Esophagus (tissue), 2 donors: Measurements from ENCODE around the gene ELMO3. TPM values are rescaled to one million over a fixed set of nuclear protein-coding genes. Genes with fewer than 3 reads are reported as not detected.

Source experiments
- H3K27ac ChIP-seq, 2 donors: one replicate each; pipeline ENCODE4 v1.5.1; 2013; ENCODE audit warnings: low read depth in 2 of 2, mild to moderate bottlenecking in 2 of 2, inconsistent platforms in 1 of 2, low read length in 1 of 2, moderate library complexity in 1 of 2
- H3K27me3 ChIP-seq, 2 donors: one replicate each; pipeline ENCODE4 v1.6.1; 2013; ENCODE audit warnings: low read length in 2 of 2, control low read depth in 1 of 2, mild to moderate bottlenecking in 1 of 2; ENCODE audit not compliant: insufficient read depth in 2 of 2, control insufficient read depth in 1 of 2
- H3K36me3 ChIP-seq, 2 donors: one replicate each; pipeline ENCODE4 v1.6.1; 2013; ENCODE audit warnings: low read length in 1 of 2; ENCODE audit not compliant: control insufficient read depth in 2 of 2, insufficient read depth in 2 of 2
- H3K4me1 ChIP-seq, 2 donors: one replicate each; pipeline ENCODE4 v1.6.1; 2013; ENCODE audit warnings: low read length in 1 of 2; ENCODE audit not compliant: control insufficient read depth in 2 of 2, insufficient read depth in 2 of 2
- H3K4me3 ChIP-seq, 2 donors: one replicate each; pipeline ENCODE4 v1.5.1; 2013; ENCODE audit warnings: low read length in 2 of 2, mild to moderate bottlenecking in 2 of 2, low read depth in 1 of 2, moderate library complexity in 1 of 2
- H3K9me3 ChIP-seq, 2 donors: one replicate each; pipeline ENCODE4 v1.6.1; 2013; ENCODE audit warnings: mild to moderate bottlenecking in 2 of 2, low read depth in 1 of 2, low read length in 1 of 2, moderate library complexity in 1 of 2; ENCODE audit not compliant: control insufficient read depth in 2 of 2, insufficient read depth in 1 of 2
- WGBS, 2 donors: extraction: QIAGEN DNeasy Blood & Tissue Kit; methylation state at CpG; one replicate each; pipeline ENCODE4 v1.1.7; 2013; 5-methylcytosine and 5-hydroxymethylcytosine counted together
- polyA plus RNA-seq, 2 donors: library from polyadenylated mRNA; stranded (reverse); fragments of 200-250 nt; gene quantifications; one replicate each; pipeline ENCODE4 v1.2.3, GENCODE V29; 2013
- donor health status: healthy with polysubstance abuse.
- donor health status: Bipolar disorder and iron deficiency.

Gene ELMO3
- polyA plus RNA-seq, 2 donors, result 21.5 to 23.7 TPM

GRCh38 chr16:67195676-67196075, 3.3 kb upstream of the ELMO3 start:
- H3K27me3 ChIP-seq, result no peaks in the 10 kb centered on the region
- H3K36me3 ChIP-seq, result peaks cover 0 to 47% of the 10 kb centered on the region in 2 donors

GRCh38 chr16:67196881-67197280, 2.0 kb upstream of the ELMO3 start:
- 95 to 100% methylated on average over 1 of the region's 1 CpG for WGBS, 2 donors
- Histone ChIP-seq H3K36me3 (peaks cover 2 to 56% of the 10 kb centered on the region in 2 donors), H3K27me3 (no peaks in the 10 kb centered on the region), H3K4me3 (no peak overlapping the region), H3K27ac (no peak overlapping the region), H3K4me1 (peaks cover 8 to 27% of the 10 kb centered on the region in 2 donors), H3K9me3 (no peaks in the 10 kb centered on the region)

More at GRCh38 chr16:67195676-67196075, 3.3 kb upstream of the ELMO3 start:
- Histone ChIP-seq H3K4me1 (peaks cover 8 to 29% of the 10 kb centered on the region in 2 donors), H3K27ac (no peak overlapping the region), H3K9me3 (no peaks in the 10 kb centered on the region), H3K4me3 (no peak overlapping the region)
- WGBS, 2 donors, result 78 to 85% methylated on average over 5 of the region's 5 CpGs

- Histone ChIP-seq H3K4me1 (peaks cover 7 to 23% of the 10 kb centered on the region in 2 donors), H3K27ac (no peak overlapping the region)
Measured at GRCh38 chr16:67197704-67198103, 1.2 kb upstream of the ELMO3 start.

GRCh38 chr16:67198238-67198734, 645 bp upstream of the ELMO3 start:
- 37 to 42% methylated on average over 12 of the region's 12 CpGs for WGBS, 2 donors
- no peaks in the 10 kb centered on the region for H3K9me3 ChIP-seq
- no peaks in the 10 kb centered on the region for H3K27me3 ChIP-seq
- H3K4me1 ChIP-seq, result peaks cover 2 to 19% of the 10 kb centered on the region in 2 donors
- no peak overlapping the region for H3K4me3 ChIP-seq
- H3K36me3 ChIP-seq, result peaks cover 12 to 70% of the 10 kb centered on the region in 2 donors
- peak overlapping the region; percentile 50 to 93 for H3K27ac ChIP-seq

More at GRCh38 chr16:67197704-67198103, 1.2 kb upstream of the ELMO3 start:
- 68 to 71% methylated on average over 6 of the region's 6 CpGs for WGBS, 2 donors
- no peaks in the 10 kb centered on the region for H3K27me3 ChIP-seq
- no peak overlapping the region for H3K4me3 ChIP-seq
- H3K9me3 ChIP-seq, result no peaks in the 10 kb centered on the region
- peaks cover 6 to 64% of the 10 kb centered on the region in 2 donors for H3K36me3 ChIP-seq

GRCh38 chr16:67199808-67200198, 872 bp downstream of the ELMO3 start:
- Histone ChIP-seq H3K4me1 (peaks cover 0 to 15% of the 10 kb centered on the region in 2 donors), H3K27me3 (no peaks in the 10 kb centered on the region), H3K4me3 (peak overlapping the region; percentile 49 to 64), H3K9me3 (no peaks in the 10 kb centered on the region), H3K36me3 (peaks cover 13 to 69% of the 10 kb centered on the region in 2 donors), H3K27ac (peak overlapping the region; percentile 15 to 34)
- WGBS, 2 donors, result 30 to 43% methylated on average over 22 of the region's 22 CpGs

- H3K36me3 ChIP-seq, result peaks cover 13 to 64% of the 10 kb centered on the region in 2 donors
- H3K27ac ChIP-seq, result no peak overlapping the region
- no peaks in the 10 kb centered on the region for H3K9me3 ChIP-seq
- H3K27me3 ChIP-seq, result no peaks in the 10 kb centered on the region
- WGBS, 2 donors, result 89 to 91% methylated on average over 8 of the region's 8 CpGs
- peaks cover 0 to 15% of the 10 kb centered on the region in 2 donors for H3K4me1 ChIP-seq
- H3K4me3 ChIP-seq, result no peak overlapping the region
Measured at GRCh38 chr16:67200491-67200890, 1.6 kb downstream of the ELMO3 start.

- Histone ChIP-seq H3K27ac (no peak overlapping the region), H3K27me3 (no peaks in the 10 kb centered on the region), H3K9me3 (no peaks in the 10 kb centered on the region), H3K4me1 (peaks cover 0 to 15% of the 10 kb centered on the region in 2 donors), H3K36me3 (peaks cover 13 to 55% of the 10 kb centered on the region in 2 donors), H3K4me3 (no peak overlapping the region)
- 93% methylated on average over 39 to 40 of the region's 40 CpGs for WGBS, 2 donors
Measured at GRCh38 chr16:67201411-67202345, 2.7 kb downstream of the ELMO3 start.

GRCh38 chr16:67202426-67202825, 3.5 kb downstream of the ELMO3 start:
- Histone ChIP-seq H3K4me1 (peaks cover 0 to 19% of the 10 kb centered on the region in 2 donors), H3K27me3 (no peaks in the 10 kb centered on the region), H3K9me3 (no peaks in the 10 kb centered on the region), H3K27ac (no peak overlapping the region), H3K4me3 (no peak overlapping the region), H3K36me3 (peaks cover 13 to 47% of the 10 kb centered on the region in 2 donors)
- 90 to 94% methylated on average over 12 of the region's 12 CpGs for WGBS, 2 donors

GRCh38 chr16:67202956-67203493, 4.1 kb downstream of the ELMO3 start:
- H3K4me1 ChIP-seq, result peaks cover 0 to 24% of the 10 kb centered on the region in 2 donors
- 88 to 91% methylated on average over 23 of the region's 23 CpGs for WGBS, 2 donors
- no peak overlapping the region for H3K27ac ChIP-seq
- no peaks in the 10 kb centered on the region for H3K27me3 ChIP-seq
- peaks cover 13 to 41% of the 10 kb centered on the region in 2 donors for H3K36me3 ChIP-seq
- no peaks in the 10 kb centered on the region for H3K9me3 ChIP-seq
- no peak overlapping the region for H3K4me3 ChIP-seq
